ENCODE results near the gene TNFRSF25. TPM values are rescaled to one million over a fixed set of nuclear protein-coding genes. Genes with fewer than 3 reads are reported as not detected.
A peak's percentile ranks its signal among the peaks of the same experiment; 100 is the strongest.
"Not testable (repeated sequence)": the region's sequence is repeated elsewhere in the genome, so short reads cannot be mapped to it uniquely, and the experiment has no call there.

TNFRSF25 gene
- total and polyA plus RNA-seq, 9 of the 15 experiments (the other 6 are each of a cell fraction or from before 2014, with no cell fraction given): 0.24 to 0.49 TPM; not detected in 7

DNA sequence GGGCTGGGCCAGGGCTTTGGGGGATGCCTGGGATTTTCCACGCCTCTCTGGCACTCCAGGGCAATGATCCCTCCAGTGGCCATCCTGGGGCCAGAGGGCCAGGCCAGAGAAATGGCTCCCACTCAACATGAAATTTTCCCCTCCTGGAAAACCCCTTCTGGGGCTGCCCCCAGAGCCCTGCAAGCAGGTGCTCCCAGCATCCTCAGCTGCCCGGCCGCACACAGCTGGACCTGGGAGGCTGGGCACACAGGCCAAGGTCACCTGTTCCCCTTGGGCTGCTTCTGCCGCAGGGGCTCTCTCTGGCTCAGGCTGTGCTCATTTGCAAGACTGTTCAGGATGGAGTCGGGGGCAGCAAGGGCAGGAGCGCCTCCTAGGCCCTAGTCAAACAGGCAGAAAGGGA is 37.5 kb downstream of the TNFRSF25 start:
- ATAC-seq; intact Hi-C loops (cut with micrococcal nuclease); BruUV-seq (replicated peaks); H3K9me1 ChIP-seq (ENCODE audit: control insufficient read depth, insufficient read depth, low read length); H2AFZ ChIP-seq (ENCODE audit: low read depth, low read length); H3K4me2 ChIP-seq (ENCODE audit: insufficient read depth, low read length); H3K9ac ChIP-seq (ENCODE audit: insufficient read depth in 1 of 2, low read depth in 2 of 2, low read length in 2 of 2); in situ Hi-C loops (cut with MboI); H3K4me3 ChIP-seq; H3K27ac ChIP-seq (ENCODE audit: extremely low read depth, low read depth, low read length); H3K9me3 ChIP-seq (replicated peaks; ENCODE audit: control insufficient read depth, insufficient read depth, low read depth, low read length); CTCF ChIA-PET (ENCODE audit: low intra/inter-chr PET ratio); FAIRE-seq; H3K79me2 ChIP-seq (ENCODE audit: control insufficient read depth, insufficient read depth, low read length); DNase-seq (ENCODE audit: extremely low read depth in 1 of 4, low spot score in 3 of 4); H3K36me3 ChIP-seq (ENCODE audit: control insufficient read depth, insufficient read depth, low read length): not testable (repeated sequence)
- 0 out of 2 replicates have a peak, but pooled peaks have one; percentile 23 for TF ChIP-seq ZNF263 (CRISPR knock-in tag; IDR thresholded peaks at IDR 0.05; ENCODE audit: borderline replicate concordance)
- Histone ChIP-seq H3K27me3 (ENCODE audit: control insufficient read depth in 2 of 2, insufficient read depth in 2 of 2, low read length in 2 of 2) (peaks cover 6 to 39% of the 10 kb centered on the region in 2 experiments; a peak in 3 of 5 replicates), H3K4me1 (replicated peaks in 1 of 2; ENCODE audit: control insufficient read depth in 2 of 2, insufficient read depth in 2 of 2, low read length in 2 of 2) (peaks cover 44 to 77% of the 10 kb centered on the region in 2 experiments), H4K20me1 (replicated peaks; ENCODE audit: control insufficient read depth, insufficient read depth, low read length) (peaks cover 43% of the 10 kb centered on the region)
- WGBS (ENCODE audit: insufficient coverage, low coverage, missing lambda C conversion rate): 14% methylated on average over 6 of the region's 6 CpGs
- POLR2A ChIA-PET: interaction anchor here (0.6 to 0.7 kb wide), 3 partner anchors 9 to 224 kb away, joined by 3 to 4 read pairs (median 3); partner anchors contain the start of gene HES2

DNA sequence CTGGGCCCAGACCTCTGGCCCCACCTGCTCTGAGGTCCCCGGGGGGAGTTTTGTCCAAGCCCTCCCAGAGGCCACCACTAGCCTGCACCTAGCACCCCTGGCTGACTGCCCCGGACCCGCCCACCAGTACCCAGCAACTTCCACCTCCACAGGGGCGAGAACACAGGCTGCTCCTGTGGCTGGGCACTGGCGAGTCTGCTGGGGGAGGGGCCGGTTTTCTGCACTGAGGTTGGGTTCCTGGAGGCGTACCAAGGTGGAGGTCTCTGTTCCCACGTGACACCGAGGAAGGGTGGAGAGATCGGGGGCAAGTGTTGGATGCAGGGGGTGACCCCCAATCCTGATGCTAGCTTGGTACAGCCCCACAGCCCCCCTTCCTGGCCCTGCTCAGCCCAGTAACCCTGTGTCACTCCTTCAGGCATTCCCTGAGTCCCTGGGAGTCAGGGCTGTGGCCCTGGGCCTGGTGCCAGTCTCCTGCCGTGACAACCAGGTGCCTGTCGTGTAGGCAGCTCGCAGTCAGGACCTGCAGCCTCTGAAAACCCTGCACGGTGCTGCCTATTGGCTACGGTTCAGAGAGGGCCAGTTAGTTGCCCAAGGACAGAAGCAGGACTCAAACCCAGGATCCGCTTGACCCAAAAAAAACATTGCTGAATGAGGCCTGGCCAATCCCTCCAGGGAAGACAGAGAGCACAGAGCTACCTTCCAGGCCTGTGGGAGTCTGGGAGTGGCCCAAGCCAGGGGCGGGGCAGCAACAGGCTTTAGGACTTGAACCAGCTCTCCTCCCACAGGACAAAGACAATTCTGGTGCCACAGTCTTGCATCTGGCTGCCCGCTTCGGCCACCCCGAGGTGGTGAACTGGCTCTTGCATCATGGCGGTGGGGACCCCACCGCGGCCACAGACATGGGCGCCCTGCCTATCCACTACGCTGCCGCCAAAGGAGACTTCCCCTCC is 38.3 kb downstream of the TNFRSF25 start:
- FAIRE-seq: peak; percentile 76
- Histone ChIP-seq H2AFZ (ENCODE audit: low read depth, low read length) (no peak overlapping the region), H3K4me1 (replicated peaks in 1 of 2; ENCODE audit: control insufficient read depth in 2 of 2, insufficient read depth in 2 of 2, low read length in 2 of 2) (peaks cover 44 to 82% of the 10 kb centered on the region in 2 experiments), H3K36me3 (ENCODE audit: control insufficient read depth, insufficient read depth, low read length) (no peaks in the 10 kb centered on the region), H3K4me3 (no peak overlapping the region), H3K79me2 (ENCODE audit: control insufficient read depth, insufficient read depth, low read length) (no peaks in the 10 kb centered on the region), H3K27me3 (ENCODE audit: control insufficient read depth in 2 of 2, insufficient read depth in 2 of 2, low read length in 2 of 2) (peaks cover 6 to 44% of the 10 kb centered on the region in 2 experiments; a peak in 3 of 5 replicates), H4K20me1 (replicated peaks; ENCODE audit: control insufficient read depth, insufficient read depth, low read length) (peaks cover 44% of the 10 kb centered on the region), H3K9me3 (replicated peaks; ENCODE audit: control insufficient read depth, insufficient read depth, low read depth, low read length) (no peaks in the 10 kb centered on the region), H3K9ac (ENCODE audit: insufficient read depth in 1 of 2, low read depth in 2 of 2, low read length in 2 of 2) (peak overlapping the region in 1 of 2 experiments; percentile 28; a peak in 2 of 4 replicates), H3K27ac (ENCODE audit: extremely low read depth, low read depth, low read length) (no peak overlapping the region), H3K9me1 (ENCODE audit: control insufficient read depth, insufficient read depth, low read length) (no peaks in the 10 kb centered on the region), H3K4me2 (ENCODE audit: insufficient read depth, low read length) (no peak overlapping the region)
- POLR2A ChIA-PET: interaction anchor here (0.6 to 0.7 kb wide), 2 partner anchors 67 to 223 kb away, joined by 3 to 4 read pairs; no protein-coding TSS in a partner anchor
- in situ Hi-C loops (cut with MboI) (no loop called here), intact Hi-C loops (cut with micrococcal nuclease) (no loop called here)
- CTCF ChIA-PET (ENCODE audit: low intra/inter-chr PET ratio): no interaction called here
- ATAC-seq: peak; percentile 22; the same call in 2 of the 3 replicates
- WGBS (ENCODE audit: insufficient coverage, low coverage, missing lambda C conversion rate): 33% methylated on average over 26 of the region's 26 CpGs
- no TSS peak for BruUV-seq (replicated peaks)
- DNase-seq (ENCODE audit: extremely low read depth in 1 of 4, low spot score in 3 of 4): peak in 1 of 4 experiments; percentile 66
- TF ChIP-seq MCM7 (IDR thresholded peaks at IDR 0.05) (no peak), POLR2AphosphoS2 (IDR thresholded peaks at IDR 0.05; ENCODE audit: low read length) (no peak), E2F5 (CRISPR knock-in tag; IDR thresholded peaks at IDR 0.05) (no peak), HNRNPH1 (optimal IDR thresholded peaks at IDR 0.05; ENCODE audit: low read depth, low read length) (no peak), SP2 (IDR thresholded peaks at IDR 0.05; ENCODE audit: extremely low read depth, low read depth, low read length, poor library complexity, severe bottlenecking) (no peak), NONO (IDR thresholded peaks at IDR 0.05; ENCODE audit: low read depth in 2 of 2, low read length in 1 of 2) (0 out of 4 replicates have a peak, but pooled peaks of 1 of the 2 experiments have one; percentile 53)
- TF ChIP-seq, protein P1, sequence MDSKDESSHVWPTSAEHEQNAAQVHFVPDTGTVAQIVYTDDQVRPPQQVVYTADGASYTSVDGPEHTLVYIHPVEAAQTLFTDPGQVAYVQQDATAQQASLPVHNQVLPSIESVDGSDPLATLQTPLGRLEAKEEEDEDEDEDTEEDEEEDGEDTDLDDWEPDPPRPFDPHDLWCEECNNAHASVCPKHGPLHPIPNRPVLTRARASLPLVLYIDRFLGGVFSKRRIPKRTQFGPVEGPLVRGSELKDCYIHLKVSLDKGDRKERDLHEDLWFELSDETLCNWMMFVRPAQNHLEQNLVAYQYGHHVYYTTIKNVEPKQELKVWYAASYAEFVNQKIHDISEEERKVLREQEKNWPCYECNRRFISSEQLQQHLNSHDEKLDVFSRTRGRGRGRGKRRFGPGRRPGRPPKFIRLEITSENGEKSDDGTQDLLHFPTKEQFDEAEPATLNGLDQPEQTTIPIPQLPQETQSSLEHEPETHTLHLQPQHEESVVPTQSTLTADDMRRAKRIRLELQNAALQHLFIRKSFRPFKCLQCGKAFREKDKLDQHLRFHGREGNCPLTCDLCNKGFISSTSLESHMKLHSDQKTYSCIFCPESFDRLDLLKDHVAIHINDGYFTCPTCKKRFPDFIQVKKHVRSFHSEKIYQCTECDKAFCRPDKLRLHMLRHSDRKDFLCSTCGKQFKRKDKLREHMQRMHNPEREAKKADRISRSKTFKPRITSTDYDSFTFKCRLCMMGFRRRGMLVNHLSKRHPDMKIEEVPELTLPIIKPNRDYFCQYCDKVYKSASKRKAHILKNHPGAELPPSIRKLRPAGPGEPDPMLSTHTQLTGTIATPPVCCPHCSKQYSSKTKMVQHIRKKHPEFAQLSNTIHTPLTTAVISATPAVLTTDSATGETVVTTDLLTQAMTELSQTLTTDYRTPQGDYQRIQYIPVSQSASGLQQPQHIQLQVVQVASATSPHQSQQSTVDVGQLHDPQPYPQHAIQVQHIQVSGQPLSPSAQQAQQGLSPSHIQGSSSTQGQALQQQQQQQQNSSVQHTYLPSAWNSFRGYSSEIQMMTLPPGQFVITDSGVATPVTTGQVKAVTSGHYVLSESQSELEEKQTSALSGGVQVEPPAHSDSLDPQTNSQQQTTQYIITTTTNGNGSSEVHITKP (IDR thresholded peaks at IDR 0.05; ENCODE audit: partially characterized antibody): peak; percentile 96
